Mammary epithelial cell (primary cell): ENCODE data around the gene CHRNB1.

Experiments used
- EZH2 ChIP-seq: IDR thresholded peaks from 2 replicates; pipeline ENCODE4 v1.6.1; 2012; ENCODE audit warnings: low read length, inconsistent platforms, borderline replicate concordance
- TF ChIP-seq, protein P1 (sequence below), 2 donors: IDR thresholded peaks in 1 of 2; conservative IDR thresholded peaks in 1 of 2; 2 replicates each; pipeline ENCODE4 v1.5.1; 2011 to 2012; ENCODE audit warnings: inconsistent platforms in 2 of 2, low read length in 2 of 2, mild to moderate bottlenecking in 2 of 2, control low read depth in 1 of 2, low read depth in 1 of 2; ENCODE audit not compliant: insufficient read depth in 1 of 2; ENCODE audit errors: extremely low read depth in 1 of 2

DNA sequence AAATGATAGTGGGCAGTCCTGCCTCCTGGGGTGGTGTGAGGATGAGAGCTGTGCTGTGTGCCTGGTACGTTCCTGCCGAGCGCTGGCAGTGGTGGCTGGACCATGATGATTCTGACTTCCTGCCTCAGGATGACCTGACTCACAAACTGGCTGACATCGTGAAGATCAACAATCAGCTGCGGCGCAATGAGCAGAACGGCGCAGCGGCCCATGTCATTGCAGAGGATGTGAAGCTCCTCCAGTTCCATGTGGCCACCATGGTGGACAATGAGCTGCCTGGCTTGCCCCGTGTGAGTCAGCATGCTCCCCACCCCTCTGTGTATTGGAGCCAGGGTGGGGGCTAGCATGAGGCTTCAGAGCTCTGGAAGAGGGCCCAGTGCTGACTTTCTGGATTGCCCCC, 52.4 kb downstream of the CHRNB1 start:
- TF ChIP-seq, protein P1, sequence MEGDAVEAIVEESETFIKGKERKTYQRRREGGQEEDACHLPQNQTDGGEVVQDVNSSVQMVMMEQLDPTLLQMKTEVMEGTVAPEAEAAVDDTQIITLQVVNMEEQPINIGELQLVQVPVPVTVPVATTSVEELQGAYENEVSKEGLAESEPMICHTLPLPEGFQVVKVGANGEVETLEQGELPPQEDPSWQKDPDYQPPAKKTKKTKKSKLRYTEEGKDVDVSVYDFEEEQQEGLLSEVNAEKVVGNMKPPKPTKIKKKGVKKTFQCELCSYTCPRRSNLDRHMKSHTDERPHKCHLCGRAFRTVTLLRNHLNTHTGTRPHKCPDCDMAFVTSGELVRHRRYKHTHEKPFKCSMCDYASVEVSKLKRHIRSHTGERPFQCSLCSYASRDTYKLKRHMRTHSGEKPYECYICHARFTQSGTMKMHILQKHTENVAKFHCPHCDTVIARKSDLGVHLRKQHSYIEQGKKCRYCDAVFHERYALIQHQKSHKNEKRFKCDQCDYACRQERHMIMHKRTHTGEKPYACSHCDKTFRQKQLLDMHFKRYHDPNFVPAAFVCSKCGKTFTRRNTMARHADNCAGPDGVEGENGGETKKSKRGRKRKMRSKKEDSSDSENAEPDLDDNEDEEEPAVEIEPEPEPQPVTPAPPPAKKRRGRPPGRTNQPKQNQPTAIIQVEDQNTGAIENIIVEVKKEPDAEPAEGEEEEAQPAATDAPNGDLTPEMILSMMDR (conservative IDR thresholded peaks at IDR 0.05 in 1 of 2, IDR thresholded peaks at IDR 0.05 in 1 of 2; ENCODE audit: extremely low read depth in 1 of 2, insufficient read depth in 1 of 2, low read depth in 1 of 2, low read length in 2 of 2) = no peak
- no peak for TF ChIP-seq EZH2
